Aorta (tissue), 5 donors: ENCODE data around the gene ZNF559. TPM values are rescaled to one million over a fixed set of nuclear protein-coding genes. Genes with fewer than 3 reads are reported as not detected.
"Not testable (repeated sequence)": the region's sequence is repeated elsewhere in the genome, so short reads cannot be mapped to it uniquely, and the experiment has no call there.

Source experiments
- ATAC-seq: fragments of 200-7000 bp; cut with Tn5 transposase; one replicate; pipeline ENCODE4 v1.9.1; 2022; ENCODE audit warnings: moderate library complexity; ENCODE audit not compliant: low FRiP score
- DNase-seq, 2 donors: peaks; one replicate each; pipeline ENCODE4 v3.0.0-alpha.2; 2020
- H3K27ac ChIP-seq, 2 donors: one replicate each; pipeline ENCODE4 v1.5.1; 2013; ENCODE audit warnings: low read length in 2 of 2, mild to moderate bottlenecking in 2 of 2, moderate library complexity in 2 of 2, control low read depth in 1 of 2, inconsistent platforms in 1 of 2, low read depth in 1 of 2
- H3K27me3 ChIP-seq, 2 donors: one replicate each; pipeline ENCODE4 v1.6.1; 2013; ENCODE audit warnings: control low read depth in 1 of 2, low read length in 1 of 2, mild to moderate bottlenecking in 1 of 2, moderate library complexity in 1 of 2; ENCODE audit not compliant: insufficient read depth in 2 of 2, control insufficient read depth in 1 of 2
- H3K36me3 ChIP-seq, 2 donors: one replicate each; pipeline ENCODE4 v1.6.1; 2013; ENCODE audit warnings: control low read depth in 1 of 2, low read length in 1 of 2, mild to moderate bottlenecking in 1 of 2; ENCODE audit not compliant: insufficient read depth in 2 of 2, control insufficient read depth in 1 of 2
- H3K4me1 ChIP-seq, 2 donors: one replicate each; pipeline ENCODE4 v1.6.1; 2013; ENCODE audit warnings: low read length in 2 of 2, control low read depth in 1 of 2, mild to moderate bottlenecking in 1 of 2, moderate library complexity in 1 of 2; ENCODE audit not compliant: insufficient read depth in 2 of 2, control insufficient read depth in 1 of 2
- H3K4me3 ChIP-seq, 2 donors: one replicate each; pipeline ENCODE4 v1.5.1; 2013; ENCODE audit warnings: low read length in 2 of 2, control low read depth in 1 of 2, mild to moderate bottlenecking in 1 of 2
- H3K9me3 ChIP-seq: one replicate; pipeline ENCODE4 v1.6.1; 2013; ENCODE audit warnings: mild to moderate bottlenecking, low read length; ENCODE audit not compliant: control insufficient read depth
- WGBS, 2 donors: extraction: QIAGEN DNeasy Blood & Tissue Kit; methylation state at CpG; one replicate each; pipeline ENCODE4 v1.1.7; 2013; 5-methylcytosine and 5-hydroxymethylcytosine counted together
- intact Hi-C, 2 donors: fragments of 100-400 bp; cut with DNase I; formaldehyde crosslinking; loops; one replicate each; pipeline versions ENCODE4 v1.14.2 to v1.15.0; 2022
- polyA plus RNA-seq, 2 donors: library from polyadenylated mRNA; stranded (reverse); fragments of 200-250 nt; gene quantifications; one replicate each; pipeline ENCODE4 v1.2.3, GENCODE V29; 2013
- total RNA-seq, 2 donors: library from RNA; stranded (reverse); fragmentation: NEBNext Ultra II Directional; extraction: Animal tissue kit (Norgen Biotek cat#: 25700); gene quantifications; one replicate each; pipeline ENCODE4 v1.2.1, GENCODE V29; 2021
- donor health status: healthy with polysubstance abuse.
- donor health status: Bipolar disorder and iron deficiency.
- donor health status: DM: no; HTN: no; CAD: no.
- donor health status: DM: no; HTN: no; CAD: no.
- donor health status: DM: yes; HTN: yes; CAD: no.

The ZNF559 gene
- total and polyA plus RNA-seq, 4 donors: 8.1 to 31.1 (median 17.4) TPM

- ATAC-seq: peak; percentile 99
- H3K27ac ChIP-seq: peak within 1 kb of the TSS; percentile 63 to 79
- H3K27me3 ChIP-seq: no peaks in the 10 kb centered on the region
- H3K4me1 ChIP-seq: no peaks in the 10 kb centered on the region
- peak; percentile 99 to 100 for DNase-seq
- intact Hi-C loops: loop anchor here in 1 of 2 donors (10.0 kb wide), 1 partner anchor 125 kb away; the partner anchor contains the start of gene ZNF266
- H3K9me3 ChIP-seq: peaks cover 5% of the 10 kb centered on the region
- 0% methylated on average over 60 to 63 of the region's 63 CpGs for WGBS, 2 donors
- peaks cover 0 to 5% of the 10 kb centered on the region in 2 donors for H3K36me3 ChIP-seq
- peak within 1 kb of the TSS; percentile 60 to 80 for H3K4me3 ChIP-seq
Observed at GRCh38 chr19:9309139-9309973, 14.6 kb upstream of the ZNF559 start, which contains the start of gene ZNF699. Gene ZNF699 (minus strand): TSS chr19:9309838. CDS start chr19:9305119, 4,719 bp downstream.

- intact Hi-C loops: loop anchor here (1.0 to 10.0 kb wide), 5 partner anchors 13 to 487 kb away; partner anchors contain the start of genes ZNF121 (in 1 of the 2) and ZNF266 (in 1 of the 2)
- 6 to 8% methylated on average over 13 of the region's 13 CpGs for WGBS, 2 donors
- no peaks in the 10 kb centered on the region for H3K4me1 ChIP-seq
Observed at GRCh38 chr19:9309974-9310446, 14.0 kb upstream of the ZNF559 start.

DNA sequence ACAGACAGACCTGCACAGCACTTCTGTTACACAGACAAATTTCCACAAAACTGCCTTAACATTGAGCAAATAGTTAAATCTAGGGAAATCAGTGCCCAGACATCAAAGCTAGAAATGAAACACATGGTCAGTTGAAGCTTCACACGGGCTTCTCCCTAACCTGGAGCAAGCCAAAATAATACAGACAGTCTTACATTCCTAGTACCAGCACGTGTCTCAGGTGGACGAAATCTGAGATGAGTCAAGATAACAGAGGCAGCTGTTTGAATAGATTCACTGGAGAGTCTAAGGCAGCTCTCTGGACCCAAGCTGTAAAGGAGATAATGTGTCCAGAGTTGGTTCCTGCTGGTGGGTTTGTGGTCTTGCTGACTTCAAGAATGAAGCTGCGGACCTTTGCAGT, 10.2 kb upstream of the ZNF559 start:
- no peaks in the 10 kb centered on the region for H3K9me3 ChIP-seq
- ATAC-seq (no peak), DNase-seq (no peak)
- no peaks in the 10 kb centered on the region for H3K27me3 ChIP-seq
- H3K4me1 ChIP-seq: no peaks in the 10 kb centered on the region
- H3K27ac ChIP-seq: no peak overlapping the region
- no peak overlapping the region for H3K4me3 ChIP-seq
- no peaks in the 10 kb centered on the region for H3K36me3 ChIP-seq
- WGBS, 2 donors: 74 to 77% methylated on average over 4 of the region's 4 CpGs
- intact Hi-C loops: loop anchor here (5.0 to 10.0 kb wide), 3 partner anchors 271 to 484 kb away; partner anchors contain the start of gene ZNF121 (in 1 of the 2)

More at GRCh38 chr19:9309974-9310446, 14.0 kb upstream of the ZNF559 start:
- peak overlapping the region in 1 of 2 donors; percentile 59 for H3K4me3 ChIP-seq
- no peaks in the 10 kb centered on the region for H3K27me3 ChIP-seq
- peak overlapping the region in 1 of 2 donors; percentile 63 for H3K27ac ChIP-seq
- no peaks in the 10 kb centered on the region for H3K36me3 ChIP-seq
- H3K9me3 ChIP-seq: peaks cover 3% of the 10 kb centered on the region
- ATAC-seq (peak; percentile 96), DNase-seq (peak; percentile 95 to 98)

DNA sequence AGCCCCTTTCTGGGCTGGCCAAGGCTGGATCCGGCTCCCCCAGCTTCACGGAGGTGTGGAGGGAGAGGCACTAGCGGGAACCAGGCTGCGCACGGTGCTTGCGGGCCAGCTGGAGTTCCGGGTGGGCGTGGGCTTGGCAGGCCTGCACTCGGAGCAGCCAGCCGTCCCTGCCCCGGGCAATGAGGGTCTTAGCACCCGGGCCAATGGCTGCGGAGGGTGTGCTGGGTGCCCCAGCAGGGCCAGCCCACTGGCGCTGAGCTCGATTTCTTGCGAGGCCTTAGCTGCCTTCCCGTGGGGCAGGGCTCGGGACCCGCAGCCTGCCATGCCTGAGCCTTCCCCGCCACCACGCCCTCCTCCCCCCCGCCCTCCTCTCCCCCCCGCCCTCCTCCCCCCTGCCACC, 2.6 kb upstream of the ZNF559 start:
- H3K27me3 ChIP-seq: no peaks in the 10 kb centered on the region
- intact Hi-C loops: loop anchor here in 1 of 2 donors (10.0 kb wide), 1 partner anchor 213 kb away; the partner anchor contains the start of gene ZNF426
- 96% methylated on average over 16 to 23 of the region's 23 CpGs for WGBS, 2 donors

GRCh38 chr19:9321756-9322155, 2.2 kb upstream of the ZNF559 start:
- not testable (repeated sequence) for ATAC-seq, H3K9me3 ChIP-seq, H3K4me1 ChIP-seq, H3K27me3 ChIP-seq, H3K27ac ChIP-seq, H3K36me3 ChIP-seq, H3K4me3 ChIP-seq, DNase-seq
- WGBS, 2 donors: 97 to 100% methylated on average over 6 to 11 of the region's 14 CpGs
- intact Hi-C loops: loop anchor here in 1 of 2 donors (10.0 kb wide), 1 partner anchor 213 kb away; the partner anchor contains the start of gene ZNF426

More for the DNA sequence above, 2.6 kb upstream of the ZNF559 start:
- ATAC-seq: no peak
- H3K9me3 ChIP-seq: no peaks in the 10 kb centered on the region
- no peak overlapping the region for H3K27ac ChIP-seq
- no peaks in the 10 kb centered on the region for H3K36me3 ChIP-seq
- H3K4me1 ChIP-seq: no peaks in the 10 kb centered on the region
- no peak for DNase-seq
- no peak overlapping the region for H3K4me3 ChIP-seq

DNA sequence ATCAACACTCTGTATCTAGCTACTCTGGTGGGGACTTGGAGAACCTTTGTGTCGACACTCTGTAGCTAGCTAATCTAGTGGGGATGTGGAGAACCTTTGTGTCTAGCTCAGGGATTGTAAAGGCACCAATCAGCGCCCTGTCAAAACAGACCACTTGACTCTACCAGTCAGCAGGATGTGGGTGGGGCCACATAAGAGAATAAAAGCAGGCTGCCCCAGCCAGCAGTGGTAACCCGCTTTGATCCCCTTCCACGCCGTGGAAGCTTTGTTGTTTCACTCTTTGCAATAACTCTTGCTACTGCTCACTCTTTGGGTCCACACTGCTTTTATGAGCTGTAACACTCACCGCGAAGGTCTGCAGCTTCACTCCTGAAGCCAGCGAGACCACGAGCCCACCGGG, 1.8 kb upstream of the ZNF559 start:
- 96 to 97% methylated on average over 10 of the region's 10 CpGs for whole genome bisulfite sequencing, 2 donors
- not testable (repeated sequence) for H3K36me3 ChIP-seq, H3K9me3 ChIP-seq, ATAC-seq, H3K27me3 ChIP-seq, H3K27ac ChIP-seq, H3K4me3 ChIP-seq, H3K4me1 ChIP-seq, DNase-seq
- intact Hi-C loops: loop anchor here in 1 of 2 donors (10.0 kb wide), 1 partner anchor 213 kb away; the partner anchor contains the start of gene ZNF426

DNA sequence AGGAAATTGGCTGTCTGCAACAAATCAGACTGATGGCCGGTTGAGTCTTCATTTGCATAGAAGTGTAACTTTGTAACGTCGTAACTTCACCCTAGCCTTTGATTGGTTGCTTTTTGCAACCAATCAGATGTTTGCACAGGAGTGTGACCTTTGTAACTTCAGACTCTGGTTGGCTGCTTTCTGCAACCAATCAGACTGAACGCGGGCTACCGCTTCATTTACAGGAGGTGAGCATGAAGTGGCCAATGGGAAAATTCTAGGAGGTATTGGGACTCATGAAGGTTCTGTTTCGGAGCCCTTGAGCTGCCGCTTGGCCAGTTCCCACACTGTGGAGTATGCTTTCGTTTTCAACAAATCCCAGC, 441 bp upstream of the ZNF559 start:
- H3K27ac ChIP-seq: peak overlapping the region; percentile 72 to 78
- DNase-seq: peak; percentile 75 to 79
- intact Hi-C loops: loop anchor here in 1 of 2 donors (1.0 to 10.0 kb wide), 2 partner anchors 13 to 211 kb away; partner anchors contain the start of gene ZNF426
- WGBS, 2 donors: 1% methylated on average over 9 of the region's 9 CpGs
- peaks cover 1% of the 10 kb centered on the region for H3K9me3 ChIP-seq
- peak overlapping the region; percentile 52 to 69 for H3K4me3 ChIP-seq
- ATAC-seq: peak; percentile 89
- no peaks in the 10 kb centered on the region for H3K4me1 ChIP-seq
- H3K27me3 ChIP-seq: no peaks in the 10 kb centered on the region
- peaks cover 0 to 2% of the 10 kb centered on the region in 2 donors for H3K36me3 ChIP-seq

GRCh38 chr19:9324584-9324962, 594 bp downstream of the ZNF559 start:
- H3K36me3 ChIP-seq: peaks cover 0 to 3% of the 10 kb centered on the region in 2 donors
- no peaks in the 10 kb centered on the region for H3K27me3 ChIP-seq
- ATAC-seq: no peak
- H3K4me3 ChIP-seq: peak overlapping the region; percentile 16 to 54
- no peaks in the 10 kb centered on the region for H3K4me1 ChIP-seq
- WGBS, 2 donors: 48 to 55% methylated on average over 9 of the region's 9 CpGs
- no peak for DNase-seq
- peaks cover 1% of the 10 kb centered on the region for H3K9me3 ChIP-seq
- intact Hi-C loops: loop anchor here in 1 of 2 donors (10.0 kb wide), 1 partner anchor 210 kb away; the partner anchor contains the start of gene ZNF426
- H3K27ac ChIP-seq: no peak overlapping the region
